H9 (cell line): ENCODE results near the gene AADAC. TPM values are rescaled to one million over a fixed set of nuclear protein-coding genes. Genes with fewer than 3 reads are reported as not detected.
"Not testable (repeated sequence)": the region's sequence is repeated elsewhere in the genome, so short reads cannot be mapped to it uniquely, and the experiment has no call there.

ENCODE experiments used
- DNase-seq: peaks from one replicate; pipeline ENCODE4 v3.0.0-alpha.2; 2017
- H2AFZ ChIP-seq: one replicate; pipeline ENCODE4 v1.6.1; 2013; ENCODE audit warnings: mild to moderate bottlenecking, low read length, control low read depth, moderate library complexity
- H2AK5ac ChIP-seq: 2 replicates; pipeline ENCODE4 v1.6.1; 2013; ENCODE audit warnings: low read length, control low read depth, mixed read lengths; ENCODE audit not compliant: insufficient read length
- H2BK120ac ChIP-seq: one replicate; pipeline ENCODE4 v1.6.1; 2013; ENCODE audit warnings: low read depth, mild to moderate bottlenecking, low read length, control low read depth, inconsistent platforms; ENCODE audit not compliant: poor library complexity, severe bottlenecking
- H2BK12ac ChIP-seq: 2 replicates; pipeline ENCODE4 v1.6.1; 2013; ENCODE audit warnings: low read length, control low read depth, mixed read lengths, low read depth; ENCODE audit not compliant: insufficient read length
- H2BK15ac ChIP-seq: 2 replicates; pipeline ENCODE4 v1.6.1; 2013; ENCODE audit warnings: low read depth, low read length, control low read depth
- H2BK20ac ChIP-seq: one replicate; pipeline ENCODE4 v1.6.1; 2013; ENCODE audit warnings: low read depth, mild to moderate bottlenecking, low read length, control low read depth, inconsistent platforms; ENCODE audit not compliant: poor library complexity, severe bottlenecking
- H2BK5ac ChIP-seq: 2 replicates; pipeline ENCODE4 v1.6.1; 2013; ENCODE audit warnings: low read length, control low read depth, mixed read lengths; ENCODE audit not compliant: insufficient read length
- H3K14ac ChIP-seq: 2 replicates; pipeline ENCODE4 v1.6.1; 2013; ENCODE audit warnings: low read length, control low read depth; ENCODE audit not compliant: insufficient read depth
- H3K18ac ChIP-seq: 2 replicates; pipeline ENCODE4 v1.6.1; 2013; ENCODE audit warnings: low read depth, mild to moderate bottlenecking, mixed read lengths, low read length, control low read depth; ENCODE audit not compliant: insufficient read length
- H3K23ac ChIP-seq: 2 replicates; pipeline ENCODE4 v1.6.1; 2013; ENCODE audit warnings: low read length, control low read depth, mixed read lengths, low read depth; ENCODE audit not compliant: insufficient read length
- H3K23me2 ChIP-seq: 2 replicates; pipeline ENCODE4 v1.6.1; 2013; ENCODE audit warnings: low read depth, mild to moderate bottlenecking, mixed read lengths, low read length, control low read depth; ENCODE audit not compliant: insufficient read length, poor library complexity, severe bottlenecking
- H3K27ac ChIP-seq: 2 replicates; pipeline ENCODE4 v1.5.1; 2013; ENCODE audit warnings: low read length, control low read depth, mixed read lengths, low read depth; ENCODE audit not compliant: insufficient read length
- H3K27me3 ChIP-seq: 2 replicates; pipeline ENCODE4 v1.6.1; 2013; ENCODE audit warnings: low read length, control low read depth, inconsistent platforms; ENCODE audit not compliant: insufficient read depth
- H3K4ac ChIP-seq: 2 replicates; pipeline ENCODE4 v1.6.1; 2013; ENCODE audit warnings: low read depth, mild to moderate bottlenecking, control low read depth, inconsistent platforms, low read length, moderate library complexity
- H3K4me1 ChIP-seq: 2 replicates; pipeline ENCODE4 v1.6.1; 2013; ENCODE audit warnings: low read length, control low read depth, inconsistent platforms; ENCODE audit not compliant: insufficient read depth
- H3K4me2 ChIP-seq: 2 replicates; pipeline ENCODE4 v1.6.1; 2013; ENCODE audit warnings: low read length, control low read depth, mixed read lengths; ENCODE audit not compliant: insufficient read length, insufficient read depth
- H3K56ac ChIP-seq: 2 replicates; pipeline ENCODE4 v1.6.1; 2013; ENCODE audit warnings: low read depth, mild to moderate bottlenecking, mixed read lengths, low read length, control low read depth; ENCODE audit not compliant: insufficient read length
- H3K79me1 ChIP-seq: 2 replicates; pipeline ENCODE4 v1.6.1; 2013; ENCODE audit warnings: low read depth, mild to moderate bottlenecking, moderate library complexity, low read length, control low read depth, inconsistent platforms; ENCODE audit not compliant: insufficient read depth, poor library complexity, severe bottlenecking
- H3K79me2 ChIP-seq: 2 replicates; pipeline ENCODE4 v1.6.1; 2013; ENCODE audit warnings: low read length, control low read depth, inconsistent platforms; ENCODE audit not compliant: insufficient read depth
- H3K9ac ChIP-seq: 2 replicates; pipeline ENCODE4 v1.6.1; 2013; ENCODE audit warnings: low read length, control low read depth, mixed read lengths; ENCODE audit not compliant: insufficient read length; ENCODE audit errors: extremely low read depth
- H3K9me3 ChIP-seq: one replicate; pipeline ENCODE4 v1.6.1; 2013; ENCODE audit warnings: low read depth, low read length, inconsistent platforms; ENCODE audit not compliant: control insufficient read depth
- H3T11ph ChIP-seq: one replicate; pipeline ENCODE4 v1.6.1; 2013; ENCODE audit warnings: mild to moderate bottlenecking, low read length, control low read depth, inconsistent platforms
- H4K20me1 ChIP-seq: one replicate; pipeline ENCODE4 v1.6.1; 2013; ENCODE audit not compliant: control insufficient read depth, insufficient read length, insufficient read depth
- H4K5ac ChIP-seq: 2 replicates; pipeline ENCODE4 v1.6.1; 2013; ENCODE audit warnings: low read depth, mild to moderate bottlenecking, mixed read lengths, low read length, control low read depth; ENCODE audit not compliant: insufficient read length
- H4K8ac ChIP-seq: replicated peaks from 2 replicates; pipeline ENCODE4 v1.6.1; 2013; ENCODE audit warnings: low read length, control low read depth, mixed read lengths, low read depth; ENCODE audit not compliant: insufficient read length
- H4K91ac ChIP-seq: 2 replicates; pipeline ENCODE4 v1.6.1; 2013; ENCODE audit warnings: low read depth, mild to moderate bottlenecking, moderate library complexity, mixed read lengths, low read length, control low read depth; ENCODE audit not compliant: insufficient read length
- H3K27ac Mint-ChIP-seq, 3 experiments: 2 replicates in 2 of 3; 3 replicates in 1 of 3; pipeline ENCODE4 v1.8.0; 2020 to 2021; ENCODE audit warnings: mixed read lengths in 3 of 3, mild to moderate bottlenecking in 1 of 3, moderate library complexity in 1 of 3
- H3K27me3 Mint-ChIP-seq: 2 replicates; pipeline ENCODE4 v1.8.0; 2021; ENCODE audit warnings: low read depth, mild to moderate bottlenecking, moderate library complexity, mixed read lengths
- H3K36me3 Mint-ChIP-seq, 3 experiments: 2 replicates in 2 of 3; 3 replicates in 1 of 3; pipeline ENCODE4 v1.8.0; 2020 to 2021; ENCODE audit warnings: low read depth in 3 of 3, mixed read lengths in 3 of 3; ENCODE audit not compliant: insufficient read depth in 1 of 3
- H3K4me1 Mint-ChIP-seq, 2 experiments: 2 replicates each; pipeline ENCODE4 v1.8.0; 2020; ENCODE audit warnings: mixed read lengths in 2 of 2
- H3K4me3 Mint-ChIP-seq, 2 experiments: 2 replicates in 1 of 2; 3 replicates in 1 of 2; pipeline ENCODE4 v1.8.0; 2020 to 2021; ENCODE audit warnings: mild to moderate bottlenecking in 2 of 2, mixed read lengths in 2 of 2, moderate library complexity in 1 of 2
- H3K9me3 Mint-ChIP-seq, 2 experiments: 2 replicates in 1 of 2; 3 replicates in 1 of 2; pipeline ENCODE4 v1.8.0; 2020; ENCODE audit warnings: mild to moderate bottlenecking in 2 of 2, mixed read lengths in 2 of 2, moderate library complexity in 1 of 2
- WGBS: extraction: QIAGEN DNeasy Blood & Tissue Kit; methylation state at CpG from one replicate; pipeline ENCODE4 v1.1.7; 2013; ENCODE audit warnings: missing lambda C conversion rate, low lambda C conversion rate, mixed read lengths; ENCODE audit not compliant: insufficient read length; ENCODE audit errors: extremely low coverage; 5-methylcytosine and 5-hydroxymethylcytosine counted together
- total RNA-seq: library from RNA; stranded (reverse); gene quantifications from 2 replicates; pipeline ENCODE4 v1.2.1, GENCODE V29; 2021
- TF ChIP-seq, protein P1 (sequence below): fragments of 200-600 bp; sonication (generic); conservative IDR thresholded peaks from 3 replicates; pipeline ENCODE4 v1.8.0; 2021; ENCODE audit warnings: antibody characterized with exemption, mild to moderate bottlenecking

Gene AADAC
- total RNA-seq, 1 experiment from 2014 or later = not detected

DNA sequence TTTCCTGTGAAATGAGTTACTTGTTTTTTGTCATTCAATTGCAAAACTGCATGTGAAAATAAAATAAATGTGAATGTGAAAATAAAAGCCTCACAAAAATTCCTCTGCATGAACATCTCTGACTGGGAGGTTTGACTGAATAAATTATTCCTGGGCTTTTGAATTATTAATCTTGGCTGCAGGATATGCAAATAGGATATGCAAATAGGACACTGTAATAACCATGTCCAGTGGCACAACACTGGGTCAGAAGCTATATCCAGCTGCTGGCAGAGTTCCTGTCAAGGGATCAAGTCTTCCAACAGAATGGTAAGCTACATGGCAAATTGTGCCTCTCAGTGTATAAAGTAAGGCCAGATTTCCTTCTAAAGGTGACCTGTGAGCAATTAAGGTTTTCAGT lies 59.5 kb downstream of the AADAC start, which contains the start of gene SUCNR1:
SUCNR1 (plus strand) TSS at position 246 of the 400 bp plus-strand sequence. CDS start 6,250 bp downstream, outside the sequence.
- H3K9me3 ChIP-seq = no peaks in the 10 kb centered on the region
- H2BK20ac ChIP-seq = no peak within 1 kb of the TSS
- H2AK5ac ChIP-seq = no peak within 1 kb of the TSS
- H3K27ac ChIP-seq = no peak within 1 kb of the TSS
- H3K79me1 ChIP-seq = no peaks in the 10 kb centered on the region
- no peaks in the 10 kb centered on the region for H3K9me3 Mint-ChIP-seq
- no peak within 1 kb of the TSS for H4K8ac ChIP-seq
- no peak for DNase-seq
- H3K14ac ChIP-seq = no peak within 1 kb of the TSS
- H2BK15ac ChIP-seq = no peak within 1 kb of the TSS
- no peaks in the 10 kb centered on the region for H3K23me2 ChIP-seq
- H3K18ac ChIP-seq = no peak within 1 kb of the TSS
- H2BK5ac ChIP-seq = no peak within 1 kb of the TSS
- no peak within 1 kb of the TSS for H3K4me3 Mint-ChIP-seq
- no peak within 1 kb of the TSS for H2BK120ac ChIP-seq
- H4K91ac ChIP-seq = no peak within 1 kb of the TSS
- no peak within 1 kb of the TSS for H3K23ac ChIP-seq
- no peak within 1 kb of the TSS for H3K4ac ChIP-seq
- H3K79me2 ChIP-seq = no peaks in the 10 kb centered on the region
- H3K4me1 ChIP-seq = 0 out of 2 replicates have a peak, but pooled peaks cover 2% of the 10 kb centered on the region
- H3K27ac Mint-ChIP-seq = no peak within 1 kb of the TSS
- no peak within 1 kb of the TSS for H2BK12ac ChIP-seq
- H3K4me1 Mint-ChIP-seq = peaks cover 0 to 2% of the 10 kb centered on the region in 2 experiments; a peak in 2 of 4 replicates
- TF ChIP-seq, protein P1, sequence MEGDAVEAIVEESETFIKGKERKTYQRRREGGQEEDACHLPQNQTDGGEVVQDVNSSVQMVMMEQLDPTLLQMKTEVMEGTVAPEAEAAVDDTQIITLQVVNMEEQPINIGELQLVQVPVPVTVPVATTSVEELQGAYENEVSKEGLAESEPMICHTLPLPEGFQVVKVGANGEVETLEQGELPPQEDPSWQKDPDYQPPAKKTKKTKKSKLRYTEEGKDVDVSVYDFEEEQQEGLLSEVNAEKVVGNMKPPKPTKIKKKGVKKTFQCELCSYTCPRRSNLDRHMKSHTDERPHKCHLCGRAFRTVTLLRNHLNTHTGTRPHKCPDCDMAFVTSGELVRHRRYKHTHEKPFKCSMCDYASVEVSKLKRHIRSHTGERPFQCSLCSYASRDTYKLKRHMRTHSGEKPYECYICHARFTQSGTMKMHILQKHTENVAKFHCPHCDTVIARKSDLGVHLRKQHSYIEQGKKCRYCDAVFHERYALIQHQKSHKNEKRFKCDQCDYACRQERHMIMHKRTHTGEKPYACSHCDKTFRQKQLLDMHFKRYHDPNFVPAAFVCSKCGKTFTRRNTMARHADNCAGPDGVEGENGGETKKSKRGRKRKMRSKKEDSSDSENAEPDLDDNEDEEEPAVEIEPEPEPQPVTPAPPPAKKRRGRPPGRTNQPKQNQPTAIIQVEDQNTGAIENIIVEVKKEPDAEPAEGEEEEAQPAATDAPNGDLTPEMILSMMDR = no peak
- no peak within 1 kb of the TSS for H2AFZ ChIP-seq
- no peak within 1 kb of the TSS for H3T11ph ChIP-seq
- H3K9ac ChIP-seq = no peak within 1 kb of the TSS
- no peak within 1 kb of the TSS for H4K5ac ChIP-seq
- H3K27me3 ChIP-seq = no peaks in the 10 kb centered on the region
- no peaks in the 10 kb centered on the region for H3K36me3 Mint-ChIP-seq
- H3K27me3 Mint-ChIP-seq = no peaks in the 10 kb centered on the region
- H3K4me2 ChIP-seq = no peak within 1 kb of the TSS
- no peak within 1 kb of the TSS for H3K56ac ChIP-seq
- H4K20me1 ChIP-seq = no peaks in the 10 kb centered on the region

DNA sequence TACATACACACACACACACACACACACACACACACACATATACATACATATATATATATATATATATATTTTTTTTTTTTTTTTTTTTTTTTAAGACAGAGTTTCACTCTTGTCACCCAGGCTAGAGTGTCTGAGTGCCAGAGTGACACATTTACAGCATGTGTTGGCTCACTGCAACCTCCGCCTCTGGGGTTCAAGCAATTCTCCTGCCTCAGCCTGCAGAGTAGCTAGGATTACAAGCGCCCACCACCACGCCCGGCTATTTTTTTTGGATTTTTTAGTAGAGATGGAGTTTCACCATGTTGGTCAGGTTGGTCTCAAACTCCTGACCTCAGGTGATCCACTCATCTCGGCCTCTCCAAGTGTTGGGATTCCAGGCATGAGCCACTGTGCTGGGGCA lies 60.2 kb downstream of the AADAC start:
- H3K27ac ChIP-seq, H4K20me1 ChIP-seq, H3K4ac ChIP-seq, H3K9me3 Mint-ChIP-seq, H2BK15ac ChIP-seq, H2AK5ac ChIP-seq, H4K5ac ChIP-seq, H3K56ac ChIP-seq, H3K79me1 ChIP-seq, H3K4me1 ChIP-seq, H3K4me3 Mint-ChIP-seq, H4K91ac ChIP-seq, H4K8ac ChIP-seq, H3K27me3 Mint-ChIP-seq, H2AFZ ChIP-seq, H3T11ph ChIP-seq, H3K4me1 Mint-ChIP-seq, H3K4me2 ChIP-seq, H3K18ac ChIP-seq, H2BK120ac ChIP-seq, H3K9ac ChIP-seq, H3K36me3 Mint-ChIP-seq, H3K23ac ChIP-seq, H3K23me2 ChIP-seq, H3K27me3 ChIP-seq, H2BK20ac ChIP-seq, DNase-seq, H2BK5ac ChIP-seq, H3K79me2 ChIP-seq, H3K9me3 ChIP-seq, H3K14ac ChIP-seq, H2BK12ac ChIP-seq, H3K27ac Mint-ChIP-seq: not testable (repeated sequence)
- WGBS = no CpG with 5 or more reads among the region's 5 CpGs
